ENCODE measurements around the gene STARD9.
"Not testable (repeated sequence)": the region's sequence is repeated elsewhere in the genome, so short reads cannot be mapped to it uniquely, and the experiment has no call there.

STARD9 gene

DNA sequence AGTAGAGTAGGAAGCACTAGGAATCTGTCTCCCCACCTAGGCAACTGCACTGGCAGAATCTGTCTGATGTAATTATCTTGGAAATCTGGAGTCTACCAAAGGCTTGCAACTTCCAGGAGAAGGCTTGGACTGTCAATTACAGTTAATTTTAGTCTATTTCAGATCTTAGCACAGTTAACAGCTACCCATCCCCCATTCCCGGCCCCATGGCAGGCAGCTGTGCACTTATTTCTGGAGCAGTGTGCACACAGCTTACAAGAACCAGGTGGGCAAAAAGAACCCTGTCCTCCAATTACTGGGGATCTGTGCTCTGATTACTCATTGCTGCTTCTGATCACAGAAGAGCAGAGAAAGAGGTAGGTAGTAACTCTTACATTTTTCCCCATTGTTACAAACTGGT is 173.9 kb downstream of the STARD9 start:
- no peak for DNase-seq (ENCODE audit: extremely low read depth, low read depth)
- H3K4me3 ChIP-seq (replicated peaks; ENCODE audit: low read depth, low read length): no peak overlapping the region
- TF ChIP-seq, protein P1, sequence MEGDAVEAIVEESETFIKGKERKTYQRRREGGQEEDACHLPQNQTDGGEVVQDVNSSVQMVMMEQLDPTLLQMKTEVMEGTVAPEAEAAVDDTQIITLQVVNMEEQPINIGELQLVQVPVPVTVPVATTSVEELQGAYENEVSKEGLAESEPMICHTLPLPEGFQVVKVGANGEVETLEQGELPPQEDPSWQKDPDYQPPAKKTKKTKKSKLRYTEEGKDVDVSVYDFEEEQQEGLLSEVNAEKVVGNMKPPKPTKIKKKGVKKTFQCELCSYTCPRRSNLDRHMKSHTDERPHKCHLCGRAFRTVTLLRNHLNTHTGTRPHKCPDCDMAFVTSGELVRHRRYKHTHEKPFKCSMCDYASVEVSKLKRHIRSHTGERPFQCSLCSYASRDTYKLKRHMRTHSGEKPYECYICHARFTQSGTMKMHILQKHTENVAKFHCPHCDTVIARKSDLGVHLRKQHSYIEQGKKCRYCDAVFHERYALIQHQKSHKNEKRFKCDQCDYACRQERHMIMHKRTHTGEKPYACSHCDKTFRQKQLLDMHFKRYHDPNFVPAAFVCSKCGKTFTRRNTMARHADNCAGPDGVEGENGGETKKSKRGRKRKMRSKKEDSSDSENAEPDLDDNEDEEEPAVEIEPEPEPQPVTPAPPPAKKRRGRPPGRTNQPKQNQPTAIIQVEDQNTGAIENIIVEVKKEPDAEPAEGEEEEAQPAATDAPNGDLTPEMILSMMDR (IDR thresholded peaks at IDR 0.05; ENCODE audit: low read depth, low read length, missing control alignments): no peak

DNA sequence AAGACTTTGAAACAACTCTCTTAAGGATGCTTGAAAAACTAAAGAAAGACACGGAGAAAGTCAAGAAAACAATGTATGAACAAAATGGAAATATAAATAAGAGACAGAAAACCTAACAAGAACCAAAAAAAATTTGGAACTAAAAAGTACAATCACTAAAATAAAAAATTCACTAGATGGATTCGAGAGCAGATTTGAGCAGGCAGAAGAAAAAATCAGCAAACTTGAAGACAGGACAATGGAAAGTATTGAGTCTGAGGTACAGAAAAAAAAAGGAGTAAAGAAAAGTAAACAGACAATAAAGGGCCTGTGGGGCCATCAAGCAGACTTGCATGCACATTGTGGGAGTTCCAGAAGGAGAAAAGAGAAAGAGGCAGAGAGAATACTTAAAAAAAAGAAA is 174.9 kb downstream of the STARD9 start:
- H3K4me3 ChIP-seq (replicated peaks; ENCODE audit: low read depth, low read length): no peak overlapping the region
- TF ChIP-seq, protein P1 (IDR thresholded peaks at IDR 0.05; ENCODE audit: low read depth, low read length, missing control alignments): no peak
- DNase-seq (ENCODE audit: extremely low read depth, low read depth): no peak

DNA sequence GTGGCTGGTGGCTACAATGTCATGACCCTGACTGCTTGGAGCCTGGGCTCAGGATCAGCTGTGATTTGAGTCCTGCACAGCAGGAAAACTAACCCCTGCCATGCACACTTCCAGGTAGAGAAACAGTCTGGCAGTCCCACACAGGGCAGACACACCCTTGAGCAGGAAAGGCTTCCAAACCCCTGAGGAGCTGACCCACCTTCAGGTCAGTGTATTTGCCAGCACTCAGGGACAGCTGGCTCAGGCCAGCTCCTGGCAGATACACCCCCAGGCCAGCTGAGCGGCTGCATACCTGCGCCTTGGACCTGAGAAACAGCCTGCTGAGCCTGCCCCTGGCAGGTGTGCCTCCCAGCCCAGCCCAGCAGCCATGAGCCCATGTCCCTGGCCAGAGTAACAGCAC is 183.7 kb downstream of the STARD9 start:
- TF ChIP-seq, protein P1 (IDR thresholded peaks at IDR 0.05; ENCODE audit: low read depth, low read length, missing control alignments): no peak
- DNase-seq (ENCODE audit: extremely low read depth, low read depth): no peak
- no peak overlapping the region for H3K4me3 ChIP-seq (replicated peaks; ENCODE audit: low read depth, low read length)

DNA sequence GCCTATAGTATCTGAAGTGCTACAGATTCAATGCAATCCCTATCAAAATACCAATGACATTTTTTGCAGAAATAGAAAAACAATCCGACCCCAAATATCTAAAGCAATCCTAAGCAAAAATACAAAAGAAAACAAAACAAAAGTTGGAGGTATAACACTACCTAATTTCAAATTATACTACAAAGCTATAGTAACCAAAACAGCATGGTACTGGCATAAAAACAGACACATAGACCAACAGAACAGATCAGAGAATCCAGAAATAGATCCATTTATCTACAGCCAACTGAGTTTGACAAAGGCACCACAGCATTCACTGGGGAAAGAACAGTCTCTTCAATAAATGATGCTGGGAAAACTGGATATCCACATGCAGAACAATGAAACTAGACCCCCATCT is 185.4 kb downstream of the STARD9 start:
- TF ChIP-seq, protein P1 (IDR thresholded peaks at IDR 0.05; ENCODE audit: low read depth, low read length, missing control alignments): no peak
- H3K4me3 ChIP-seq (replicated peaks; ENCODE audit: low read depth, low read length): no peak overlapping the region
- DNase-seq (ENCODE audit: extremely low read depth, low read depth): no peak

DNA sequence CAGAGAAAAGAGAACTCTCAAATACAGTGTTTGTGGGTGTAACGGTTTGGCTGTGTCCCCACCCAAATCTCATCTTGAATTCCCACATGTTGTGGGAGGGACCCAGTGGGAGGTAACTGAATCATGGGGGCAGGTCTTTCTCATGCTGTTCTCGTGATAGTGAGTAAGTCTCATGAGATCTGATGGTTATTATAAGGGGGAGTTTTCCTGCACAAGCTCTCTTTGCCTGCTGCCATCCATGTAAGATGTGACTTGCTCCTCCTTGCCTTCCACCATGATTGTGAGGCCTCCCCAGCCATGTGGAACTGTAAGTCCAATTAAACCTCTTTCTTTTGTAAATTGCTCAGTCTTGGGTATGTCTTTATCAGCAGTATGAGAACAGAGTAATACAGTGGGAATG is 186.4 kb downstream of the STARD9 start:
- not testable (repeated sequence) for H3K4me3 ChIP-seq (replicated peaks; ENCODE audit: low read depth, low read length); DNase-seq (ENCODE audit: extremely low read depth, low read depth)

DNA sequence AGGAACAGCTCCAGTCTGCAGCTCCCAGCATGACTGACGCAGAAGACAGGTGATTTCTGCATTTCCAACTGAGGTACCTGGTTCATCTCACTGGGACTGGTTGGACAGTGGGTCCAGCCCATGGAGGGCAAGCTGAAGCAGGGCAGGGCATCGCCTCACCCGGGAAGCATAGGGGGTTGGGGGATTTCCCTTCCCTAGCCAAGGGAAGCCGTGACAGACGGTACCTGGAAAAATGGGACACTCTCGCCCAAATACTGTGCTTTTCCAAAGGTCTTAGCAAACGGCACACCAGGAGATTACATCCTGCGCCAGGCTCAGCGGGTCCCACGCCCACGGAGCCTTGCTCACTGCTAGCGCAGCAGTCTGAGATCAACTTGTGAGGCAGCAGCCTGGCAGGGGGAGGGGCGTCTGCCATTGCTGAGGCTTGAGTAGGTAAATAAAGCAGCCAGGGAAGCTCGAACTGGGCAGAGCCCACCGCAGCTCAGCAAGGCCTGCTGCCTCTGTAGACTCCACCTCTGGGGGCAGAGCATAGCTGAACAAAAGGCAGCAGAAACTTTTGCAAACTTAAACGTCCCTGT is 188.8 kb downstream of the STARD9 start:
- not testable (repeated sequence) for H3K4me3 ChIP-seq (replicated peaks; ENCODE audit: low read depth, low read length); DNase-seq (ENCODE audit: extremely low read depth, low read depth)

DNA sequence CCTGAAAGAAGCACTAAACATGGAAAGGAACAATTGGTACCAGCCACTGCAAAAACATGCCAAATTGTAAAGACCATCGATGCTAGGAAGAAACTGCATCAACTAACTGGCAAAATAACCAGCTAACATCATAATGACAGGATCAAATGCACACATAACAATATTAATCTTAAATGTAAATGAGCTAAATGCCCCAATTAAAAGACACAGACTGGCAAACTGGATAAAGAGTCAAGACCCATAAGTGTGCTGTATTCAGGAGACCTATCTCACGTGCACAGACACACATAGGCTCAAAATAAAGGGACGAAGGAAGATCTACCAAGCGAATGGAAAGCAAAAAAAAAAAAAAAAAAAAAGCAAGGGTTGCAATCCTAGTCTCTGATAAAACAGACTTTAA is 190.7 kb downstream of the STARD9 start:
- H3K4me3 ChIP-seq (replicated peaks; ENCODE audit: low read depth, low read length); DNase-seq (ENCODE audit: extremely low read depth, low read depth): not testable (repeated sequence)
